GM21717 (cell line): ENCODE data around the gene CSTF1.
"Not testable (repeated sequence)": the region's sequence is repeated elsewhere in the genome, so short reads cannot be mapped to it uniquely, and the experiment has no call there.

Source experiments
- ATAC-seq: cut with Tn5 transposase; IDR thresholded peaks from one replicate; pipeline ENCODE4 v1.9.1; 2021; ENCODE audit warnings: mild to moderate bottlenecking, moderate library complexity; ENCODE audit not compliant: unreplicated experiment

Gene CSTF1

DNA sequence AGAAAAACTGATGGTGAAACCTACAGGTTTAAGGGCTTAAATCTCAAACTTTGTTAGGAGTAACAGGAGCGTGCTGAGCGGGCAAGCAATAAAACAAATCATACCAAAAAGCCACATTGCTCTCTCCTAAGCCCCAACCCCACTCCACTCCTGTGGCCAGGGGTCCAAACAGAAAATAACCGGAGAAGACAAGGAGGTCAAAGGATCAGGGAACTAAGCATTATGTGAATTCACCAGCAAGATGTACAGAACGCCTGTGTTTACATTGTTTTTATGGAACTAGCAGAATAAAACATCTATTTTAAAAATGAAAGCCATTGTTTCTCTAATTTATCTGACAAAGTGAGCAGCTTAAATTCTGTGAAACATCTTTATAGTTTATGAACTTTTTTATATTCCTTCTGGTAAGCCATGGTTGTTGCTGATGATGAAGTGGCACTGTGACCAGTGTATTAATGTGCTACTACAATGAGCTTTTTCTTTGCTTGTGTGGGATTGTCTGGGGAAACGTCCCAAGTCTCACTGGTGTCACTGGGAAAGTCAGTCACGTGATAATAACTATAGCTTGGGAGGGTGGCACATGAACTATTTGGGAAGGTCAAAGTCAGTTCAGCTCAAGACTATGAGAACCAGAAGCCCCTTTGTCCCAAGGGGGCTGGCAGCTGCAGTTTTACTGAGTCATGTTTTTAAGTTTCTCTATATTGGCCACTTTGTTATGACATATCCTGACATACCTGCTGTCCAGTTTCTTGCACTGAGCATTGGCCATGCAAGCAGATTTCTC lies 23.9 kb upstream of the CSTF1 start:
- ATAC-seq, result no peak

DNA sequence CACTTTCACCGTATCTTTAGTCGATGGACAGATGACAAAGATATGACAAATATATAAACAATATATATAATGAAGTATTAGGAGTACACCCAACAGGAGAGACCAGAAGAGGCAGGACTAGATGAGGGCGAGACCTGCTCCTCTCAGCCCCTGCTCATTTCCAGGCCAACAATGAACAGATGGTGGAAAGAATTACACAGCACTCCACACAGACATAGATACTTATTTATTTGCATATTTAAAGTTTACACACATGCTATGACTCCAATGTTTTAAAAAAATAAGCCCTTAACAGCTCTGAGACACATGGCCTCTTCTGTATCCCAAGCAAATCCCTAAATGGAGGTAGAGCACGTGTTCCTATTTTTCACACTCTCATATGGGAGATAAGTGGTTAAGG lies 23.3 kb upstream of the CSTF1 start:
- no peak for ATAC-seq

- no peak for ATAC-seq
Observed at GRCh38 chr20:56371977-56372376, 20.5 kb upstream of the CSTF1 start.

DNA sequence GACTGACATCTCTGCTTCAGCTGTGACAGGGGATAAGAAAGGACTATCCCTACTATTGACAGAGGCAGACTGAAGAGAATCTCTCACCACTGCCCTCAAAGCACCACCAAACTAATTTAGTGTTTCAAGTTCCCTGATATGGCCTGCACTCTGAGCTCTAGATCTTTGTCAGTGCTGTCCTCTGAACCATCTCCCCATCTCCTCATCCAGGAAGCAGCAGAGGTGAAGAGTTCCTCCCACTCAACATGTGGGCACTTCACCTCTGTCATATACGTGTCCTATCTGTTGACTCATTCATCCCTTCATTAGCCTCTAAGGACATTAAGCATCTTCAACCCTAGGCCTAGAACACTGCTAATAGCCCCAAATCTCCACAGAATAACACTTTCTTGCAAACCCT lies 19.6 kb upstream of the CSTF1 start:
- ATAC-seq, result no peak

GRCh38 chr20:56373942-56374341 lies 18.5 kb upstream of the CSTF1 start:
- peak; percentile 61 for ATAC-seq

GRCh38 chr20:56376331-56376730 lies 16.1 kb upstream of the CSTF1 start:
- no peak for ATAC-seq

- no peak for ATAC-seq
Observed at GRCh38 chr20:56378386-56378785, 14.1 kb upstream of the CSTF1 start.

DNA sequence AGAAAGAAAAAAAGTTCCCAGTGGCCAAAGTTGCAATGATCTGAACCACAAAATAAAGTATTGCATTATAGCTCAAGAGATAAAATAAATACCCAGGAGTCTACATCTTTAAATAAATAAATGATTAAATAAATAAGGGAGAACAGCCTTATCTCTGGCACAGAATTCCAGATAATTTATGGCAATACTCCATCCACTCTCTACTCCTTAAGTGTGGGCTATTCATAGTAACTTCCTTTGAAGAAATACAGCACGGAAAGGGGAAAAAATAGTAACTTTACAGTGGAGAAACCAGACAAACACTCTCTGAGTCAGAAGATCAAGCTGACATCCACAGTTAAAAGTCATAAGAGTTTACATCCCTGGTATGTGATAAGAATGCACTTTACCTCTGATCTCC lies 12.1 kb upstream of the CSTF1 start:
- ATAC-seq, result no peak

DNA sequence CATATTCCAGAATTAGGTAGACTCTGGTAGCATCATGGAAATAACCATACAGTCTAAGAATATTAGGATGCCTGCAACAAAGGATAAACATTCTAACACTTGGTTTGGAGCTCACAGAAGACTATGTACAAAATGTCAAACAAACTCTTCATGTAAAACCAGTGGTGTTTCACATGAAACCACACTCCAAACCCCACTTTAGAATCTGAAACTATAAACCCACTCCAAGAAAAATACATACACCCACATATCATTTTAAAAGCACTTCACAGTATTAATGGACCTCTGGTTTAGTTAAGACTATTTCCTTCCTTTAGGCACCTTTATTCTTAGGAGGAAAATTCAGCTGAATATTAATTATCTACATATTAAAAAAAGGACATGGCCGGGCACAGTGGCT lies 10.9 kb upstream of the CSTF1 start:
- ATAC-seq, result no peak

DNA sequence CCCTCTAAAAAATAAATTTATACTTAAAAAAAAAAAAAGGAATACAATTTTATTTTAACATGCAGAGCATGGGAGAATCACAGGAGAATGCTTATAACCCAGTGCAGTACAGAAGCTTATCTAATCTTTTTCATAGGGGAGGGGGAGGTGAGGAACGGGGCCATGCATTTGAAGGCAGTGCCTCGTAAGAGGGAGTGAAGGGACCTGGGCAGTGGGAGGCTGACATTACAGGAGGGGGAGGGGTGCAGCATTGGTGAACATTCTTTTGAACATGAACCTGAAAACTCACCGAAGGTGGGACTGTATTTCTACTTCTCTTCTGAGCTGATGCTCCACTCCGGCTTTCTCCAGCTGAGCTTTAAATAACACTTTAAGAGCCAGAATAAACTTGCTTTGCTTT lies 9.7 kb upstream of the CSTF1 start:
- no peak for ATAC-seq

GRCh38 chr20:56383334-56383733 lies 9.1 kb upstream of the CSTF1 start:
- ATAC-seq, result no peak

DNA sequence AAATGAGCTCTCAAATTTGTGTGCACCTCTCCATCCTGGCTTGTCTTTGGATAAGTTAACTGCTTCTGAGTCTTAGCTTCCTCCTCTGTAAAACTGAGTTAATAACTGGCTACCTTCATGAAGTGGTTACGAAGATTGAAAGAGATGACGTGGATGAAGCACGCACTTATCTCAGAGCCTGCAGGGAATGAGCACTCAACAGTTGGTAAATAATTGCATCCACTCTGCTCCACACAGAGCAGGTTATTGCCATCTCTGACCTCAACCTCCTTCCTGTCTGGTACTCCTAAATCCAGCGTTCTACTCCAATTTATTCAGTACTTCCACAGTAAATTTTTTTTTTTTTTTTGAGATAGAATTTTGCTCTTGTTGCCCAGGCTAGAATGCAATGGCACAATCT lies 7.3 kb upstream of the CSTF1 start:
- ATAC-seq, result no peak

DNA sequence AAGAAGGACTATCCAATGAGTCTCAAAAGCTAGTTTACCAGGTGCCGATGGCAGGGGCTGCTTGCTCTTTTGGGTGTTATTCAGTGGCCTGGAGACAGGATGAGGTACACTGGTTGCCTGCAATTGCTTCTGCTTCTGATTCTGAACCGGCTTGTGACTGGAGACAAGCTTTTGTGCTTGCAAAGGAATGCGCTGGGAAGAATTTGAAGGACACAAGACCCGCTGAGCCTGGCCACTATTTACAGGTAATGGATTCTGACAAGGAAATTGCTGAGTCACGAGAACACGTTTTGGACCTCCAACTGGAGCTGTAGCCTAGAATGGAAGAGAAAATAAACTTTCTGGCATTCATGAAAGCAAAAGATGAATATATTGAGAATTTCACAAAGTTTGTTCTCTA lies 6.2 kb upstream of the CSTF1 start:
- no peak for ATAC-seq

GRCh38 chr20:56388882-56389281 lies 3.6 kb upstream of the CSTF1 start:
- ATAC-seq, result no peak

DNA sequence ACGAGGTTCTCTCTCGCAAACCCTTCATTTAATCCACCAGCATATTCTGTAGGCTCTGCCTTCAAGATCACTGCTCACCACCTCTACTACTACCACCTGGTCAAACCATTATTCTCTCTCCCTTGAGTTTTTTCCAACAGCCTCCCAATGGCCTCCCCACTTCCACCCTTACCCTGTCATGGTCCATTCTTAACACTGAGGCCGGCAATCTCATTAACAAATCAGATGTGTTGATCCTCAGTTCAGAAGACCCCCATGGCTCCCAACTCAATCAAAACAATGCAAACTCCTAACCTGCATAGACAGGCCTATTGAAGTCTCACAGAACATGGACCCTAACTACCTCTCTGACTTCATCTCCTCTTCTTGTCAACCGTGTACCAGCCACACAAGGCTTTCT lies 2.6 kb upstream of the CSTF1 start:
- ATAC-seq, result no peak

DNA sequence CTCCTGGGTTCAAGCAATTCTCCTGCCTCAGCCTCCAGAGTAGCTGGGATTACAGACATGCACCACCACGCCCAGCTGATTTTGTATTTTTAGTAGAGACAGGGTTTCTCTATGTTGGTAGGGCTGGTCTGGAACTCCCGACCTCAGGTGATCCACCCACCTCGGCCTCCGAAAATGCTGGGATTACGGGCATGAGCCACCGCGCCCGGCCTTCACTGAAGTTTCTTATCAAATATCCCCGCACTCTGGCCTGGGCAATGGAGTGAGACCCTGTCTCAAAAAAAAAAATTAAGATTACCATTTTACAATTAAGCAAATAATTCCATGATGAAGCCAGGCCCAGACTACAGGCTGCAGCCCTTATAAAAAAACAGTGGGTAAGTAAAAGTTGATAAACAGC lies 2.0 kb upstream of the CSTF1 start:
- not testable (repeated sequence) for ATAC-seq

- no peak for ATAC-seq
Observed at GRCh38 chr20:56391037-56391436, 1.4 kb upstream of the CSTF1 start.

- peak; percentile 41 for ATAC-seq
Observed at GRCh38 chr20:56391596-56392131, 781 bp upstream of the CSTF1 start.

GRCh38 chr20:56392881-56393482 lies 537 bp downstream of the CSTF1 start:
- no peak for ATAC-seq

DNA sequence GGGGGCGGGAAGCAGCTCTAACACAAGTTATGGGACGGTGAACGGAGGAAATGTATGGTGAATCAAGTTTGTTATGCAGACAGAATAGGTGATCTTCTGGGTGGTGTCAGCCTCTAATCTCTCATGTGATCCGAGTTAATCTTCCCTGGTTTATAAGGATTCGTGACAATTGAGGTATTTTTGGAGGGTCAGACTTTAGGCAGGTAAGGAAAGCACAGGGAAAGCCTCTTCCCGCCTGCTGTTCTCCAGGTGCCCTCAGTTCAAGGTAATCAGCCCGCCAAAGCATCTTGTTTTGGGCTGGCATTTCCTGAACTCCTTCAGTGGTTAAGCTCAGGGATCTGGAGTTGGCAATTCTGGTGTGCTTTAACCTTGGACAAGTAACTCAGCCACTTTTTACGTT lies 1.2 kb downstream of the CSTF1 start:
- no peak for ATAC-seq

DNA sequence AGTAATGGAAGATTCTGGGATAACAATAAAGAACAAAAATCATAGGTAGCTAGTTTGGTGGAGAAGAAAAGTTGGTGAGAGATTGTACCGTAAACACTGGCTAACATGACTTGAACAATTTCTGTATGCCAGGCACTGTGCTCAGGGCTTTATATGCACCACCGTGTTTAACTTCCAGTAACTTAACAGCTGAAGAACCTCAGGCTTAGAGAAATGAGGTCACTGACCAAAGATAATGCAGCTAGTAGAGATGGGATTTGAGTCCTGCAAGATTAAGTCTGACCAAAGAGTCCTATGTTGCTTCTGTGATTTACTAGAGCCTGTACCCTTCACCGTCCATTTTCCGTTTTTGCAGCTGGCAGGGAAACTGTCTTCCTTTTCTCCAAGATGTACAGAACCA lies 2.7 kb downstream of the CSTF1 start:
- no peak for ATAC-seq

DNA sequence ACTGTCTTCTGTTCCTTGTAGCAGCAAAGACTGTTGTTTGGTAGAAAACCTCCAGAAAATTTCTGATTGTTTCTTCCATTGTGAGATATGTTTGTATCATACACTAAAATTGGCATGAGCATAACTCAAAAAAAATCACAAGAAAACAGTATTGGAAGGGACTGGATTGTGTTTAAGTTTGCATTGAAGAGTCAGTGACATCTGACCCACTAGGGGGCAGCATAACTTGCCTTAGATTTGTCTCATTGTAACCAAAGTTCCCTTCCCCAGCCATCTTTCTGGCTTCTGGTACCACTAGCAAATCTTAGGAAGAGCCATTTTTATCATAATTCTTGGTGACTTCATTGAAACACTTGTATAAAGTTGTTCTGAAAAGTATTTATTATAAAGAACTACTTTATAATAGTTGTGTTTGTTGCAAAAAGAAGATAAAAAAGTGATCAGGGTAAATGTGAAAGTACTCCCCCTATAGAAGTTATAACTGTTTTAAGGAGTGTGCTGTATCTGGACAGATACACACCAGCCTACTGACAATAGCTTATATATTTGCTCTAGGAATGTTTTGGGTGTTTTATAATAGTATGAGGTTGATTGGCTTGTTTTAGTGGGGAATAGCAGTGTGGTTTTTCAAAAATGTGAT lies 7.7 kb downstream of the CSTF1 start:
- peak; percentile 57 for ATAC-seq
